GM18867 (cell line): Measurements from ENCODE around the gene GDF15.
A peak's percentile ranks its signal among the peaks of the same experiment; 100 is the strongest.

Experiments used
- ATAC-seq: cut with Tn5 transposase; IDR thresholded peaks from one replicate; pipeline ENCODE4 v1.9.1; 2021; ENCODE audit warnings: mild to moderate bottlenecking, moderate library complexity; ENCODE audit not compliant: unreplicated experiment

Gene GDF15

GRCh38 chr19:18417250-18418028 is 31.5 kb downstream of the GDF15 start:
- no peak for ATAC-seq

GRCh38 chr19:18418029-18418482 is 32.1 kb downstream of the GDF15 start:
- ATAC-seq: no peak

GRCh38 chr19:18418483-18419194 is 32.7 kb downstream of the GDF15 start:
- no peak for ATAC-seq

GRCh38 chr19:18419195-18419698 is 33.3 kb downstream of the GDF15 start, which contains the start of gene SSBP4:
Gene SSBP4 (plus strand): TSS chr19:18419398. CDS start chr19:18419649, 251 bp downstream.
- peak; percentile 49 for ATAC-seq

- ATAC-seq: peak; percentile 11
Measured at GRCh38 chr19:18419699-18420460, 33.9 kb downstream of the GDF15 start.

- no peak for ATAC-seq
Measured at GRCh38 chr19:18420930-18421329, 35.0 kb downstream of the GDF15 start.

GRCh38 chr19:18421371-18421959 is 35.5 kb downstream of the GDF15 start:
- no peak for ATAC-seq

- ATAC-seq: no peak
Measured at GRCh38 chr19:18422530-18423191, 36.7 kb downstream of the GDF15 start.

- ATAC-seq: no peak
Measured at GRCh38 chr19:18423258-18424020, 37.5 kb downstream of the GDF15 start.

- no peak for ATAC-seq
Measured at GRCh38 chr19:18424122-18424889, 38.3 kb downstream of the GDF15 start.

GRCh38 chr19:18424890-18425514 is 39.0 kb downstream of the GDF15 start:
- ATAC-seq: no peak

GRCh38 chr19:18425515-18426415 is 39.8 kb downstream of the GDF15 start:
- no peak for ATAC-seq

- ATAC-seq: no peak
Measured at GRCh38 chr19:18426416-18426767, 40.4 kb downstream of the GDF15 start.

GRCh38 chr19:18427080-18427742 is 41.3 kb downstream of the GDF15 start:
- ATAC-seq: no peak

GRCh38 chr19:18427743-18428113 is 41.8 kb downstream of the GDF15 start:
- no peak for ATAC-seq

- ATAC-seq: no peak
Measured at GRCh38 chr19:18428173-18428786, 42.3 kb downstream of the GDF15 start.
